Kidney tubule cell (primary cell): Measurements from ENCODE around the gene SMIM38.

Source experiments
- DNase-seq: peaks from one replicate; pipeline ENCODE4 v3.0.0-alpha.2; 2018; ENCODE audit warnings: low spot score

SMIM38 gene

GRCh38 chr11:69155302-69156234 is at the start of gene SMIM38:
SMIM38 (plus strand) TSS chr11:69155935; CDS start chr11:69157847, 1,912 bp downstream.
- DNase-seq = no peak

GRCh38 chr11:69106031-69106811 is 49.5 kb upstream of the SMIM38 start:
- no peak for DNase-seq

GRCh38 chr11:69107413-69107812 is 48.3 kb upstream of the SMIM38 start:
- no peak for DNase-seq

- DNase-seq = no peak
These were observed 47.7 kb upstream of the SMIM38 start for GRCh38 chr11:69108030-69108429.

GRCh38 chr11:69108559-69108958 is 47.2 kb upstream of the SMIM38 start:
- DNase-seq = no peak

GRCh38 chr11:69109101-69109500 is 46.6 kb upstream of the SMIM38 start:
- no peak for DNase-seq

GRCh38 chr11:69110451-69110850 is 45.3 kb upstream of the SMIM38 start:
- DNase-seq = no peak

GRCh38 chr11:69111624-69112542 is 43.9 kb upstream of the SMIM38 start:
- peak; percentile 38 for DNase-seq

GRCh38 chr11:69113226-69113625 is 42.5 kb upstream of the SMIM38 start:
- no peak for DNase-seq

- DNase-seq = no peak
These were observed 41.9 kb upstream of the SMIM38 start for GRCh38 chr11:69113646-69114340.

GRCh38 chr11:69114362-69114761 is 41.4 kb upstream of the SMIM38 start:
- no peak for DNase-seq

- DNase-seq = no peak
These were observed 40.8 kb upstream of the SMIM38 start for GRCh38 chr11:69114811-69115523.

- peak; percentile 72 for DNase-seq
These were observed 39.9 kb upstream of the SMIM38 start for GRCh38 chr11:69115586-69116560.

- no peak for DNase-seq
These were observed 39.1 kb upstream of the SMIM38 start for GRCh38 chr11:69116671-69117070.

GRCh38 chr11:69119190-69119589 is 36.5 kb upstream of the SMIM38 start:
- no peak for DNase-seq

GRCh38 chr11:69120096-69120875 is 35.4 kb upstream of the SMIM38 start:
- DNase-seq = no peak

GRCh38 chr11:69121021-69121420 is 34.7 kb upstream of the SMIM38 start:
- no peak for DNase-seq

- no peak for DNase-seq
These were observed 34.0 kb upstream of the SMIM38 start for GRCh38 chr11:69121621-69122325.
